Left renal pelvis (tissue), 4 donors: ENCODE measurements around the gene DOHH. TPM values are rescaled to one million over a fixed set of nuclear protein-coding genes. Genes with fewer than 3 reads are reported as not detected.

Experiments used
- DNase-seq, 4 donors: peaks; one replicate each; pipeline ENCODE4 v3.0.0-alpha.2; 2013; ENCODE audit warnings: low read depth in 4 of 4, low spot score in 3 of 4
- polyA plus RNA-seq, 4 donors: library from polyadenylated mRNA; unstranded; fragments of 120-200 nt; gene quantifications; one replicate each; pipeline ENCODE4 v1.2.1, GENCODE V29; 2013; ENCODE audit not compliant: insufficient read length in 4 of 4

The DOHH gene, protein sequence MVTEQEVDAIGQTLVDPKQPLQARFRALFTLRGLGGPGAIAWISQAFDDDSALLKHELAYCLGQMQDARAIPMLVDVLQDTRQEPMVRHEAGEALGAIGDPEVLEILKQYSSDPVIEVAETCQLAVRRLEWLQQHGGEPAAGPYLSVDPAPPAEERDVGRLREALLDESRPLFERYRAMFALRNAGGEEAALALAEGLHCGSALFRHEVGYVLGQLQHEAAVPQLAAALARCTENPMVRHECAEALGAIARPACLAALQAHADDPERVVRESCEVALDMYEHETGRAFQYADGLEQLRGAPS
- polyA plus RNA-seq: 10 to 100 TPM in 1 of 4 donors, 1 to 10 TPM in 3; 4.7 to 11.4 (median 6.2) TPM

- peak; percentile 92 to 96 (median 94) for DNase-seq
Observed at GRCh38 chr19:3500429-3501101, at the start of gene DOHH. Gene DOHH, minus strand, starts transcription at chr19:3500674. Its CDS starts 3,860 bp downstream, at chr19:3496814.

DNA sequence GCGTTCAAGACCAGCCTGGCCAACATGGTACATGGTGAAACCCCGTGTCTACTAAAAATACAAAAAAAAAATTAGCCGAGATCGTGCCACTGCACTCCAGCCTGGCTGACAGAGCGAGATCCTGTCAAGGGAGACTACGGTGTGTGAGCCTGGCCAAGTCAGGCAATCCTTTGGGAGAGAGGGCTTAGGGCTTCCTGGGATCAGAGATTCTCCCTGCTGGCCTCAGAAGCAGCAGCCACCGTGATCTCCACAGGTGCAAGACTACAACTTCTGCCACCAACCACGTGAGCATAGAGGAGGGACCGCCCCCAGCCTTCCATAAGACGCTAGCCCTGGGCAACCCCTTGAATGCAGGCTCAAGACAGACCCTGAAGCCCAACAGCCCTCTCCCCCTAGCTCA, 49.3 kb upstream of the DOHH start:
- DNase-seq: no peak

DNA sequence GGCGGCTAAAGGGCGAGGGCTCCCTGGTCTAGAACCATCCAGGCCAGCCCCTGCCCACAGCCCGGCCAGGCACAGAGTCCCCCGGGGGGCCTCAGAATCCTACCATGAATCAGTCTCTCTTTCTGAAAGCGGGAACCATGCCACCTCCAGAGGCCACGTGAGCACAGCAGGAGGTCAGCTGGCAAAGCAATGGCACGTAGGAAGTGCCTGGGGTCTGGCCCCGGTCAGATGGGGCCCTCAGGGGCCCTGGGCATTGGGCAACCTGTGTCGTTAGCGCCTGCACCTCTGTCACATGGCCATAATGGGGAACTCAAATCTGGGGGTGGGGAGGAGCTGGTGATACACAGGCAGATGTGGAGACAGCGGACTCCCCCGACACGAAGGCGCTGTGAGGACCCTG, 48.1 kb upstream of the DOHH start:
- DNase-seq: no peak

- no peak for DNase-seq
Observed at GRCh38 chr19:3547767-3548282, 47.4 kb upstream of the DOHH start.

GRCh38 chr19:3547301-3547731, 46.8 kb upstream of the DOHH start:
- DNase-seq: no peak

GRCh38 chr19:3546119-3546518, 45.6 kb upstream of the DOHH start:
- DNase-seq: no peak

DNA sequence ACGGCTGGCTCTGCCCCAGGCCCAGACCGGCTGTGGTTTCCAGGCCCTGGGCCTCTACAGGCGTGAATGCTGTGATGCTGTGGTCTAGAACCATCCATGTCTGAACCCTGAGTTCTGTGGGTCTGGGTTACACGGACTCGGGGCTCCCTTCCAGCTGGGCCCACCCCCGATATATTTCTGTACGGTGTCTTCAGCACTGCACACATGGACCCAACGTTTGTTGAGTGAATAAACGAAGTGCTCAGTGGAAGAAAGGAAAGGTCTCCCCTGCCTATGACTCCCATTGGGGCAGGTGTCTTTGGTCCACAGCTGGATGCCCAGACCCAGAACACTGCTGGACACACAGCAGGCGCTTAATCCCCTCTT, 45.2 kb upstream of the DOHH start:
- no peak for DNase-seq

DNA sequence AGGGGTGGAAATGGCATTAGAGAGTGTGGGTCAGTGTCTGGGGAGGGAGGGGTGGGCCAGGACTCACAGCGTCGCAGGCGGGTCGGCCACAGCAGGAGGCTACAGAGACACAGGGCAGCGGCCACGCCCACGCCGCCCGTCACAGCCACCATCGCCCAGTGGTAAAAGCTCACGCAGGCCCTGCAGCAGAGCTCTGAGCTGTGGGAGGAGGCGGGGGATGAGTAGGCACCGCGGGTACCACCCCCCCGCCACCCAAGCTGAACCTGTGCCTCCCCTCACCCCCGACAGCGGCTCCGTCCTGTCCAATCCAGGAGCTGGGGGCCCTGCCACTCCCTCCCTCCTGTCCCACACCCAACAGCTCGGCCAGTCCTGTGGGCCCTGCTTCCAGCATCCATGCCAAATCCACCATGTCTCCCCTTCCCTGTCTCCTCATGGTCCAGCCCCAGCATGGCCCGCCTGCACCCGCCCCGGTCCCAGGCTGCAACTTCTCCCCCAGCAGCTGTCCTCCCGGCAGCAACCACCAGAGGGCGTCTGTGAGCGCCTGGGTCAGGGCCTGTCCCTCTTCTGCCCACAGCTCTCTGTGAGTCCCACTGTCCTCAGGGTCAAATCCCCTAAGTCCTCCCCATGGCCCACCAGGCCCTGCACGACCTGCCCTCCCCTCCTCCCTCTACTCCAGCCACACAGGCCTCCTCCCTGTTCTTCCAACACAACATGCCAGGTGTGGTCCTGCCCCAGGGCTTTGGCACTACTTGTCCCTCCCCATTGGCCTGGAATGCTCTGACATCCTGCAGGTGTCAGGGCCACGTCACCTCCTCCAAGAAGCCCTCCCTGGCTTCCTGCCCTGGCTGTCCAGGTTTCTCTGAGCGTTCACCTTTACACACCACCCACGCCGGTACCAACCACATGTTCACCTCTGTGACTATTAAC, 44.5 kb upstream of the DOHH start:
- DNase-seq: no peak

- no peak for DNase-seq
Observed at GRCh38 chr19:3544058-3544376, 43.5 kb upstream of the DOHH start.

GRCh38 chr19:3543150-3544057, 42.9 kb upstream of the DOHH start:
- no peak for DNase-seq

GRCh38 chr19:3539756-3540118, 39.3 kb upstream of the DOHH start:
- DNase-seq: no peak

DNA sequence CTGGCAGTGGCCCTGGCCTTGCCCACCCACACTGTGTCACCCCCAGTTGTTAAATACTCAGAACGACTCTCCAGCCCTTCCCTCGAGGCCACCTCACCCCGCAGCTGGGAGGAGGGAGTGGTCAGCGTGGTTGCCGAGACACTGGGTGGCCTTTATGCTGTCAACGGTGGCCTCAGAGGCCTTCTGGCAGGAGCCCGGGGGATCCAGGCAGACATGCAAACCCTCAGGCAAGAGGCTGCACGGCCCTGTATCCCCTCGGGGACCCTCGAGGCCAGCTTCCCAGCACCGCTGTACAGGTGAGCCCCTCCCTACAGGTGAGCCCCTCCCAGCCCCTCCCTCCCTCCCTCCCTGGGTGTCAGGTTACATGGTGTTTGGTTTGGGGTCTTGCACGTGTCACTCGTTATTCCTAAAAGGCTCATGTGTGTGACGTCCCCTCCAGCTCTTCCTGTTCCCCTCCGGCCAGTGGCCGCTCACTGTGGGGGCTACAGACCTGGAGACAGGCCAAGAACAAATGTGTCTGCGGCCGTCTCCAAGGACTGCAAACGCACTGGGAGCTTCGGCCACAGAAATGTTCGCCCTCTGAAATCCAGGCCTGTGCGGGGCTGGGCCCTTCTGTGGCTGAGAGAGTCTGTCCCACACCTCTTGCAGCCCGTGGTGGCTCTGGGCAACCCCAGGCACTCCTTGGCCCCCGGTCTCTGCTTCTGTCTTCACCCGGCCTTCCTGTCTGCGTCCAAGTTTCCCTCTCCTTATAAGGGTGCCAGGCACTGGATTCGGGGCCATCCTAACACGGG, 38.7 kb upstream of the DOHH start, which contains the start of gene TEKTIP1:
Gene TEKTIP1 (plus strand): TSS at position 210 of the 791 bp plus-strand sequence. CDS start 4 bp downstream, at position 214.
- DNase-seq: no peak

DNA sequence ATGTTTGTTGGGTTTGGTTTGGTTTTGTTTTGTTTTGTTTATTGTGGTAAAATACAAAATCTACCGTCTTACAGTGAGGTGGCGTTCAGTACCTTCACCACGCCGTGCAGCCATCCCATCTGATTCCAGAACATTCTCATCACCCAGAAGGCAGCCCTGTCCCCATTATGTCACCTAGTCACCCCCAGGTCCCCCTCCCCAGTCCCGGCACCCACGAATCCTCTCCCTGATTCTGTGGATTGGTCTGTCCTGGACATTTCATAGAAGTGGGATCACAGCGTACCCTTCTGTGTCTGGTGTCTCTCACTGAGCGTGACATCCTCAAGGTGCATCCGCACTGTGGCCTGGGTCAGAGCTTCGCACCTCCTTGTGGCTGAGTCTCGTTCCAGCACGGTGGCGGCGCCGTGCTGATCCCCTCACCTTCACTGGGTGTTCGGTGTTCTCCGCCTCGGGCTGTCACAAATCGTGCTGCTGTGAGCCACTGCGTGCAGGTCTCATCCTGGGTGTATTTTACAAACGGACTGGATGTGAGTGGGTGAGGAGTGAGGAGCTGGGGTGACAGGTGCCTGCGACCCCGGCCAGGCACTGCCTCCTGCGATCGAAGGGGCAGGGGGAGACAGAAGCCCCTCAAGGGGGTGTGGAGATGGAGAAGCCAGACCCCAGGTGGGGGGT, 37.9 kb upstream of the DOHH start:
- DNase-seq: no peak

- no peak for DNase-seq
Observed at GRCh38 chr19:3537438-3538240, 37.2 kb upstream of the DOHH start.

DNA sequence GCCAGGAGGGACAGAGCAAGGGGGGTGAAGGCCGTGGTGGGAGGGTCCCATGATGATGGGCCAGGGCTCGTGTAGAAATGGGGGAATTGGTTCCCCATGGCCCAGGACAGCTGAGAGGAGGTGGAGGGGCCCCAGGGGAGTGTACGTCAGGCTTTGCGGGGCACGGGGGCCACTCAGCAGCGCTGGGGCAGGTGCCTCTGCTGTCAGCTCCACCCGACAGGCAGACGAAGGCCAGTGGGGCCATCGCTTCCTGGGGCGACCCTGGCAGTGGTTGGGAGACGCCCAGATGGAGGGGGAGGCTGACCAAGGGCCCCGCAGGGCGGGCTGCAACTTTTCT, 36.6 kb upstream of the DOHH start:
- no peak for DNase-seq

DNA sequence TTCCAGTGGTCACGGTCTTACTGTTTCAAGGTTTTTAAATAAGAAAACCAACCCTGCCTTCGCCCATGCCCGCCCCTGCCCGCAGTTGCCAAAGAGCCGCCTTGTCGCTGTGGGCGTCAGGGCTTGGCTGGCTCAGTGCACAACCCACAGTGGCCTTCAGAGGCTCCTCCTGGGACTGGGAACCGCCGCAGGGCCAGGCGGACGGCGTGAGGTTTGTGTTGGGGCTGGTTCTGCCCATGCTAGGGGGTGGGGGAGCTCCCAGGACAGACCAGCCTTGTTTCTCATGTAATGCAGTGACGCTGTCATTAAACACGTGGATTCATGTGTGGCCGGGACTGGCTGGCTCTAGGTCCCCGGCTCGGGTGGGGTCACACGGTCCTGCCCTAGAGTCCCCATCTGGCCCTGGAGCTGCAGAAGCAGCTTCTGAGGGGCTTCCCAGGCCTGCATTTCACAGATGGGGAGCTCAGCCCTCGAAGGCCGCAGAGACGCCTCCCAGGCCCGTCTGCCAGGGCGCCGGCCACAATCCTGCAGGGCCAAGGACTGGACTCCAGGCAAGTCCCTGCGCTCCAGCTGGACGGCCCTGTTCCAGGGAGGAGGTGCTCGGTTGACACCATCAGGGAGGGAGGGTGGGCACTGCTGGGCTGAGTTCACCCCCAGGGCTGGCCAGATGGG, 36.1 kb upstream of the DOHH start:
- DNase-seq: no peak

- DNase-seq: no peak
Observed at GRCh38 chr19:3535981-3536380, 35.5 kb upstream of the DOHH start.
